Muscle layer of colon (tissue), 2 donors: ENCODE data around the gene SUPT5H.
"Not testable (repeated sequence)": the region's sequence is repeated elsewhere in the genome, so short reads cannot be mapped to it uniquely, and the experiment has no call there.

Source experiments
- H3K27ac ChIP-seq: one replicate; pipeline ENCODE4 v1.7.0; 2013; ENCODE audit warnings: low read depth, mild to moderate bottlenecking, low read length, moderate library complexity
- H3K27me3 ChIP-seq, 2 donors: one replicate each; pipeline ENCODE4 v1.7.0; 2013; ENCODE audit warnings: low read length in 2 of 2, mild to moderate bottlenecking in 2 of 2; ENCODE audit not compliant: insufficient read depth in 2 of 2, control insufficient read depth in 1 of 2
- H3K36me3 ChIP-seq: one replicate; pipeline ENCODE4 v1.7.0; 2013; ENCODE audit warnings: mild to moderate bottlenecking, low read length; ENCODE audit not compliant: insufficient read depth
- H3K4me1 ChIP-seq: one replicate; pipeline ENCODE4 v1.7.0; 2013; ENCODE audit warnings: mild to moderate bottlenecking, low read length; ENCODE audit not compliant: insufficient read depth
- H3K4me3 ChIP-seq, 2 donors: one replicate each; pipeline ENCODE4 v1.7.0; 2013; ENCODE audit warnings: low read length in 2 of 2, low read depth in 1 of 2, mild to moderate bottlenecking in 1 of 2, moderate library complexity in 1 of 2
- H3K9ac ChIP-seq: one replicate; pipeline ENCODE4 v1.7.0; 2013; ENCODE audit warnings: low read length
- H3K9me3 ChIP-seq: one replicate; pipeline ENCODE4 v1.7.0; 2013; ENCODE audit warnings: mild to moderate bottlenecking, low read length
- donor health status: abdominal sarcoma.
- donor health status: Adenocarcinoma of cecum.

Gene SUPT5H

DNA sequence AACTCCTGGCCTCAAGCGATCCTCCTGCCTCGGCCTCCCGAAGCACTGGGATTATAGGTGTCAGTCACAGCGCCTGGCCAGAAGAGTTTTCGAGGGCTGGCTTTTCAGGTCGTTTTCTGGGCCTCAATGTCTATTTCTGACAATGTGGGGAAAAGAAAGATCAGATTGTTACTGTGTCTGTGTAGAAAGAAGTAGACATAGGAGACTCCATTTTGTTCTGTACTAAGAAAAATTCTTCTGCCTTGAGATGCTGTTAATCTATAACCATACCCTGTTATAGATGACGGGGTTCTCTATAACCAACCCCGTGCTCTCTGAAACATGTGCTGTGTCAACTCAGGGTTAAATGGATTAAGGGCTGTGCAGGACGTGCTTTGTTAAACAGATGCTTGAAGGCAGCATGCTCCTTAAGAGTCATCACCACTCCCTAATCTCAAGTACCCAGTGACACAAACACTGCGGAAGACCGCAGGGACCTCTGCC is 34.0 kb downstream of the SUPT5H start:
- peaks cover 29% of the 10 kb centered on the region for H3K36me3 ChIP-seq
- not testable (repeated sequence) for H3K9me3 ChIP-seq, H3K27me3 ChIP-seq, H3K27ac ChIP-seq, H3K4me3 ChIP-seq, H3K4me1 ChIP-seq, H3K9ac ChIP-seq

DNA sequence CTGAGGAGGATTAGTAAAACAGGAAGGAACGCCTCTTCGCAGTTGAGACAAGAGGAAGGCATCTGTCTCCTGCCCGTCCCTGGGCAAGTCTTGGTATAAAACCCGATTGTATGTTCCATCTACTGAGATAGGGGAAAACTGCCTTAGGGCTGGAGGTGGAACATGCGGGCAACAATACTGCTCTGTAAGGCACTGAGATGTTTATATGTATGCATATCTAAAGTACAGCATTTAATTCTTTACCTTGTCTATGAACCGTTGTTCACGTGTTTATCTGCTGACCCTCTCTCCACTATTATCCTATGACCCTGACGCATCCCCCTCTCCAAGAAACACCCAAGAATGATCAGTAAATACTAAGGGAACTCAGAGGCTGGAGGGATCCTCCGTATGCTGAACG is 34.5 kb downstream of the SUPT5H start:
- H3K9ac ChIP-seq = no peak overlapping the region
- peak overlapping the region; percentile 81 for H3K27ac ChIP-seq
- H3K27me3 ChIP-seq = no peaks in the 10 kb centered on the region
- no peaks in the 10 kb centered on the region for H3K9me3 ChIP-seq
- peaks cover 9% of the 10 kb centered on the region for H3K4me1 ChIP-seq
- peaks cover 23% of the 10 kb centered on the region for H3K36me3 ChIP-seq
- H3K4me3 ChIP-seq = peak overlapping the region in 1 of 2 donors; percentile 99

- peaks cover 18% of the 10 kb centered on the region for H3K36me3 ChIP-seq
- H3K27me3 ChIP-seq = no peaks in the 10 kb centered on the region
- H3K9ac ChIP-seq = peak within 1 kb of the TSS; percentile 93
Observed at GRCh38 chr19:39480337-39481228, 35.2 kb downstream of the SUPT5H start, which contains the start of gene TIMM50. TSS of gene TIMM50 (plus strand) at chr19:39480838. CDS start at chr19:39480854, 16 bp downstream.

DNA sequence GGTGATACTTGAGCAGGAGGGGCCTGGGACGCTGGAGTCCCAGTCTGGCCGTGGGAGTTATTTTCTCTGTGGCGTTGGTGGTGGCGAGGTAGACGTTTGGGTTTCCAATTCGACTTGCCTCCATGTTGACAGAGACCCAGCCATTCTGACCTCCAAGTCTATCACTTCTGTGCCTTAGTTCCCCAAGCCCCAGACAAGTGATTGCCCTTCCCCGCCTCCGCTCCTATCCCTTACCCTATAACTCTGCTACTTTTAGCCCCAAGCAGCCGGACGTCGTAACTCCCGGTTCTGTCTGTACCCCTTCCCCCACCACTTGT is 35.8 kb downstream of the SUPT5H start:
- Histone ChIP-seq H3K27ac (no peak overlapping the region), H3K9me3 (no peaks in the 10 kb centered on the region), H3K4me3 (peak overlapping the region; percentile 80 to 99), H3K36me3 (peaks cover 18% of the 10 kb centered on the region), H3K27me3 (no peaks in the 10 kb centered on the region), H3K4me1 (peaks cover 9% of the 10 kb centered on the region), H3K9ac (peak overlapping the region; percentile 93)

More at GRCh38 chr19:39480337-39481228, 35.2 kb downstream of the SUPT5H start, which contains the start of gene TIMM50:
- Histone ChIP-seq H3K4me1 (peaks cover 9% of the 10 kb centered on the region), H3K4me3 (peak within 1 kb of the TSS; percentile 80 to 99), H3K27ac (peak within 1 kb of the TSS; percentile 82), H3K9me3 (no peaks in the 10 kb centered on the region)

DNA sequence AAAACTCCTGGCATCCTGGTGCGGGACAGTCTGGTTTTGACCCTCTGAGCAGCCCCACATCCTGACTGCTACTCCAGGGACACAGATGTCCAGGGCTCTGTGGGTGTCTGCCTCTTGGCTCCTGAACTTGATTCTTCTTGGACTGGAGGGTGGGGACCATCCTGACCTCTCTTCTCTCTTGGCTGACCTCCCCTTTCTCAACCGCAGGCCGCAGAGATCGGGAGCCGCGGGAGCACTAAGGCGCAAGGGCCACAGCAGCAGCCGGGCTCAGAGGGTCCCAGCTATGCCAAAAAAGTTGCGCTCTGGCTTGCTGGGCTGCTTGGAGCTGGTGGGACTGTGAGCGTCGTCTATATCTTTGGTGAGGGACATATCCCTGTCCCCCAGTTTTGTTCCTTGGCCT is 36.3 kb downstream of the SUPT5H start:
- peak overlapping the region; percentile 80 to 99 for H3K4me3 ChIP-seq
- no peak overlapping the region for H3K27ac ChIP-seq
- H3K4me1 ChIP-seq = peaks cover 9% of the 10 kb centered on the region
- peak overlapping the region; percentile 93 for H3K9ac ChIP-seq
- no peaks in the 10 kb centered on the region for H3K9me3 ChIP-seq
- peaks cover 20% of the 10 kb centered on the region for H3K36me3 ChIP-seq
- H3K27me3 ChIP-seq = no peaks in the 10 kb centered on the region

- Histone ChIP-seq H3K9ac (no peak overlapping the region), H3K9me3 (no peaks in the 10 kb centered on the region), H3K27me3 (no peaks in the 10 kb centered on the region), H3K36me3 (peaks cover 28% of the 10 kb centered on the region), H3K4me3 (no peak overlapping the region), H3K27ac (no peak overlapping the region), H3K4me1 (peaks cover 9% of the 10 kb centered on the region)
Observed at GRCh38 chr19:39483141-39483540, 37.8 kb downstream of the SUPT5H start.

DNA sequence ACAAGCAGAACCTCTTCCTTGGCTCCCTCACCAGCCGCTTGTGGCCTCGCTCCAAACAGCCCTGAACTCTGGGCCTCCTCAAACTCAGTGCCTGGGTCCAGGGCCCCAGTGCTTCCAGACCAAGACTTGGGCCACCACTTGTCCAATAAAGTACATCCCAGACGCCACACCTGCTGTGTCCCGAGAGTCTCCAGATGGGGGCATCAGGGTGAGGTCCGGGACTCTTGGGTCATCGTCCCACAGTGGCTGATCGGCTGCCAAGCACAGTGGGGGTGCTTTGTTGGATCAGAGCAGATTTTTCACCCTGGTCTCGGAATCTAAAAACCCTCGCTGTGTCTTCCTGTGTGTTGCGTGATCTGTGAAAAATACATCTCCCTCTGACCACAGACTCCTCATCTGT is 44.4 kb downstream of the SUPT5H start:
- Histone ChIP-seq H3K9ac (no peak overlapping the region), H3K27me3 (no peaks in the 10 kb centered on the region), H3K27ac (no peak overlapping the region), H3K36me3 (peaks cover 44% of the 10 kb centered on the region), H3K4me3 (no peak overlapping the region), H3K4me1 (no peaks in the 10 kb centered on the region), H3K9me3 (no peaks in the 10 kb centered on the region)

- Histone ChIP-seq H3K27me3 (peaks cover 0 to 4% of the 10 kb centered on the region in 2 donors), H3K9me3 (no peaks in the 10 kb centered on the region), H3K36me3 (peaks cover 31% of the 10 kb centered on the region), H3K9ac (no peak overlapping the region), H3K4me1 (no peaks in the 10 kb centered on the region), H3K27ac (no peak overlapping the region), H3K4me3 (no peak overlapping the region)
Observed at GRCh38 chr19:39492225-39492624, 46.8 kb downstream of the SUPT5H start.

DNA sequence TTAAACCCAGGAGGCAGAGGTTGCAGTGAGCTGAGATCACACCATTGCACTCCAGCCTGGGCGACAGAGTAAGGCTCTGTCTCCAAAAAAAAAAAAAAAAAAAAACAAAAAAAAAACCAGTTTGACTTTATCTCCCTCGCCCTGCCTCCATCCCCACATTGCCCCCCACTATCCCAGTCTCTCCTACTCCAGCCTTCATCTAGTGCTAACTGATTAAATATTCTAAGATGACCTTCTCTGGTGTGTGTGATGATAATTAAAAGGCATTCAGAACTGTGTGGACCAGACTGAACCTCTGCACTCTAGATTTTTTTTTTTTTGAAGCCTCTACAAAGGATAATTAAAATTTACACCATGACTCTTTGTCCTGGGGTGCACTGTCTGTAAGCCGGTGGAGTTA is 47.4 kb downstream of the SUPT5H start:
- peaks cover 4 to 9% of the 10 kb centered on the region in 2 donors for H3K27me3 ChIP-seq
- no peaks in the 10 kb centered on the region for H3K4me1 ChIP-seq
- peaks cover 29% of the 10 kb centered on the region for H3K36me3 ChIP-seq
- no peak overlapping the region for H3K4me3 ChIP-seq
- no peak overlapping the region for H3K27ac ChIP-seq
- no peak overlapping the region for H3K9ac ChIP-seq
- no peaks in the 10 kb centered on the region for H3K9me3 ChIP-seq

DNA sequence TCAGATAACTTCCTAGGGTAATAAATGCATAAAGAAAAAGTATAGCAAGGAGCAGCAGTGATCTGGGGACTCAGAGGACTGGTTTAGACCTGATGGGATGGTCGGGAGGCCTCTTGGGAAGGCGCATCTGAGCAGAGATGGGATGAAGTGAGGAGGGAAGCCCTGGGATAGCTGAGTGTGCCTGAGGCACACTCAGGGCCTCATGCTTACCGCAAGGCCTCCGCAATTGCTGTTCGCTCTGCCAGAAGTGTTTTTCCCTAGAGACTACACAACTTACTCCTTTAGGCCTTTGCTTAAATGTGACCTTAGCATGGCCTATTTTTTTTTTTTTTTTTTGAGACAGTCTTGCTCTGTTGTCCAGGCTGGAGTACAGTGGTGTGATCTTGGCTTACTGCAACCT is 49.3 kb downstream of the SUPT5H start:
- Histone ChIP-seq H3K4me1 (peaks cover 6% of the 10 kb centered on the region), H3K9ac (no peak overlapping the region), H3K27ac (no peak overlapping the region), H3K4me3 (no peak overlapping the region), H3K36me3 (peaks cover 11% of the 10 kb centered on the region), H3K27me3 (peaks cover 12 to 24% of the 10 kb centered on the region in 2 donors), H3K9me3 (no peaks in the 10 kb centered on the region)

DNA sequence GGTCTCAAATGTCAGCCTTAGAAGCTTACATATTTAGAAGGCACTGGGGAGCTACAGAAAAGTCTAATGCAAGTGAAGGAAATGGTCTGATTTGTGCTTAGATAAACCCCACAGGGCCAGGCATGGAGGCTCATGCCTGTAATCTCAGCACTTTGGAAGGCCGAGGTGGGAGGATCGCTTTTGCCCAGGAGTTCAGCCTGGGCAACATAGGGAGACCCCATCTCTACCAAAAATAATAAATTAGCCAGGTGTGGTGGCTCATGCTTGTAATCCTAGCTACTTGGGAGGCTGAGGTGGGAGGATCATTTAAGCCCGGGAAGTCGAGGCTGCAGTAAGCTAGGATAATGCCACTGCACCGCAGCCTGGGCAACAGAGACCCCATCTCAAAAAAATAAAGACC is 50.7 kb downstream of the SUPT5H start:
- no peak overlapping the region for H3K9ac ChIP-seq
- no peak overlapping the region for H3K27ac ChIP-seq
- peaks cover 6% of the 10 kb centered on the region for H3K4me1 ChIP-seq
- peaks cover 12 to 36% of the 10 kb centered on the region in 2 donors for H3K27me3 ChIP-seq
- no peaks in the 10 kb centered on the region for H3K9me3 ChIP-seq
- H3K4me3 ChIP-seq = no peak overlapping the region
- peaks cover 4% of the 10 kb centered on the region for H3K36me3 ChIP-seq

- H3K9ac ChIP-seq = no peak overlapping the region
- peaks cover 12 to 36% of the 10 kb centered on the region in 2 donors for H3K27me3 ChIP-seq
- H3K4me1 ChIP-seq = peaks cover 6% of the 10 kb centered on the region
- H3K27ac ChIP-seq = no peak overlapping the region
- H3K9me3 ChIP-seq = no peaks in the 10 kb centered on the region
- no peak overlapping the region for H3K4me3 ChIP-seq
- no peaks in the 10 kb centered on the region for H3K36me3 ChIP-seq
Observed at GRCh38 chr19:39497701-39497995, 52.3 kb downstream of the SUPT5H start.
